Central memory CD8-positive, alpha-beta T cell (primary cell): Measurements from ENCODE around the gene CYP2A13.
"Not testable (repeated sequence)": the region's sequence is repeated elsewhere in the genome, so short reads cannot be mapped to it uniquely, and the experiment has no call there.

Experiments
- ATAC-seq: fragments of 150-1000 bp; cut with Tn5 transposase; replicated peaks from 2 replicates; pipeline ENCODE4 v1.10.0; 2022; ENCODE audit warnings: mild to moderate bottlenecking, moderate FRiP score, moderate number of reproducible peaks; ENCODE audit not compliant: poor library complexity, severe bottlenecking; ENCODE audit errors: extremely low read depth
- DNase-seq, 2 donors: peaks; one replicate each; pipeline ENCODE4 v3.0.0; 2021; ENCODE audit warnings: low spot score in 2 of 2
- H3K27ac Mint-ChIP-seq: one replicate; pipeline ENCODE4 v1.8.0; 2022; ENCODE audit warnings: low read depth, mild to moderate bottlenecking, moderate library complexity, mixed read lengths
- H3K27me3 Mint-ChIP-seq: one replicate; pipeline ENCODE4 v1.8.0; 2022; ENCODE audit warnings: mixed read lengths
- H3K36me3 Mint-ChIP-seq: one replicate; pipeline ENCODE4 v1.8.0; 2022; ENCODE audit warnings: mild to moderate bottlenecking, moderate library complexity, mixed read lengths; ENCODE audit not compliant: insufficient read depth
- H3K4me1 Mint-ChIP-seq: one replicate; pipeline ENCODE4 v1.8.0; 2022; ENCODE audit warnings: mixed read lengths
- H3K4me3 Mint-ChIP-seq: one replicate; pipeline ENCODE4 v1.8.0; 2022; ENCODE audit warnings: mild to moderate bottlenecking, moderate library complexity, mixed read lengths
- H3K9me3 Mint-ChIP-seq: one replicate; pipeline ENCODE4 v1.8.0; 2022; ENCODE audit warnings: mixed read lengths

The CYP2A13 gene

DNA sequence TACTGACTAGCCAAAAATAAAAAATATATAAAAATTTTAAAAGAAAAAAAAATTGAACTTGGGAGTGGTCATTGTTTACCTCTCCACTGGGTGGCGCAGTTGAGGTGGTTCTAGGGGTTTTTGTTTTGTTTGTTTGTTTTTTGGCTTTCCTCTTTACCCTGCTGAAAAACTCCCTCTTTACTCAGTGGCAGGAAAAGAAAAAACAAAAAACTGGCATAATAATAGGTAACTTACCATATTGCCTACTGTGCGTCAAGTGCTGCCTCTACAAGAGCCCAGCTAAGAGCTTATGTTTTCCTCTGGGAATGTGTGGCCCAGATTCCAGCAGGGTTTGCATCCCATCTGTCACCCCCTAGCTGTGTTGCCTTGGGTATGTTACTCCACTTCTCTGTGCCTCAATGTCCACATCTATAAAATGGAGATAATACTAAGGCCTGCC lies 38.5 kb downstream of the CYP2A13 start:
- H3K4me3 Mint-ChIP-seq, ATAC-seq, H3K9me3 Mint-ChIP-seq, H3K27me3 Mint-ChIP-seq, H3K36me3 Mint-ChIP-seq: not testable (repeated sequence)
- Mint-ChIP-seq H3K4me1 (peaks cover 38% of the 10 kb centered on the region), H3K27ac (peak overlapping the region; percentile 93)
- DNase-seq: peak; percentile 45 to 49

DNA sequence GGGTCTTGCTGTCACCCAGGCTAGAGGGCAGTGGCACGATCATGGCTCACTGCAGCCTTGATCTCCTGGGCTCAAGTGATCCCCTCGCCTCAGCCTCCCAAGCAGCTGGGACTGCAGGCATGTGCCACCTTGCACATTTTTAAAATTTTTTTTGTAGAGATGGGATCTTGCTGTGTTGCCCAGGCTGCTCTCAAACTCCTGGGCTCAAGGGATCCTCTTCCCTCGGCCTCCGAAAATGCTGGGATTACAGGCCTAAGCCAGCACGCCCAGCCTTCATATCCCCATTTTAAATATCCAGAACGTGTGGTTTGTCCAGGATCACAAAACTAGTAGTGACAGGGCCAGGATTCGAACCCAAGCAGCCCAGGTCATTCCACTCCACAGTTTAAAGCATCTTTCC lies 39.1 kb downstream of the CYP2A13 start:
- peak overlapping the region; percentile 93 for H3K27ac Mint-ChIP-seq
- H3K9me3 Mint-ChIP-seq, DNase-seq, H3K36me3 Mint-ChIP-seq, H3K27me3 Mint-ChIP-seq, ATAC-seq: not testable (repeated sequence)
- H3K4me3 Mint-ChIP-seq: peak overlapping the region; percentile 77
- H3K4me1 Mint-ChIP-seq: peaks cover 37% of the 10 kb centered on the region

DNA sequence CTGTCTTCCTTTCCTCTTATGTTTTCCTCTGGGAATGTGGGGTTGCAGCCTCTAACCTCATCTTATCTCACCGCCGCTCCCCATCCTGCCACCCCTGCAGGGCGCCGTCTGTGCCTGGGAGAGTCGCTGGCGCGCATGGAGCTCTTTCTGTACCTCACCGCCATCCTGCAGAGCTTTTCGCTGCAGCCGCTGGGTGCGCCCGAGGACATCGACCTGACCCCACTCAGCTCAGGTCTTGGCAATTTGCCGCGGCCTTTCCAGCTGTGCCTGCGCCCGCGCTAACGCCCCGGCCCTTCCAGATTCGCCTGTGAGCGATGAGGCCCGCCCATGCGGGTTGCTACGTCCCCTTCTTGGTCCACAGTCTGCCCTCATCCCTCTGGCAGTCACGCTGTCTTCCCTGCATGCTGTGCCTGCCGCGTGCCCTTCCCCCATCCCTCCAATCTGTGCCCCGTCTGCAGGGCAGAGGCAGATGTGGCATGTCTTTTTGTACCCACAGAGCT lies 39.6 kb downstream of the CYP2A13 start:
- not testable (repeated sequence) for H3K27me3 Mint-ChIP-seq, H3K36me3 Mint-ChIP-seq, H3K9me3 Mint-ChIP-seq
- Mint-ChIP-seq H3K4me3 (peak overlapping the region; percentile 77), H3K27ac (peak overlapping the region; percentile 93), H3K4me1 (peaks cover 37% of the 10 kb centered on the region)
- DNase-seq (peak; percentile 66 to 73), ATAC-seq (peak; percentile 98)

DNA sequence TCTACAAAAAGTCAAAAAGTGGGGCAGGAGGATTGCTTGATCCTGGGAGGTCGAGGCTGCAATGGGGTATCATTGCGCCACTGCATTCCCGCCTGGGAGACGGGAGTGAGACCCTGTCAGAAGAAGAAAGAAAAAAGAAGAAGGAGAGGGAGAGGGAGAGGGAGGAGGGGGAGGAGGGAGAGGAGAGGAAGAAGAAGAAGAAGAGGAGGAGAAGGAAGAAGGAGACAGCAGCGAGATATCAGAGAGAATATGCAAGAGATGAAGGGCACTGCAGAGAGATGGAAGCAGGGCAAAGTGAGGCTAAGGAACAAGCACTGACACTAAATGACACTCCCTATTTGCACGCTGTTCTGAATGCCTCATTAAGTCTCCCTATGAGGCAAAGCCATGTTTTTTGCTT lies 40.4 kb downstream of the CYP2A13 start:
- DNase-seq: no peak
- peaks cover 36% of the 10 kb centered on the region for H3K4me1 Mint-ChIP-seq
- peak overlapping the region; percentile 93 for H3K27ac Mint-ChIP-seq
- H3K4me3 Mint-ChIP-seq: peak overlapping the region; percentile 18
- no peaks in the 10 kb centered on the region for H3K9me3 Mint-ChIP-seq
- H3K36me3 Mint-ChIP-seq: peaks cover 4% of the 10 kb centered on the region
- ATAC-seq: no peak
- H3K27me3 Mint-ChIP-seq: peaks cover 1% of the 10 kb centered on the region

DNA sequence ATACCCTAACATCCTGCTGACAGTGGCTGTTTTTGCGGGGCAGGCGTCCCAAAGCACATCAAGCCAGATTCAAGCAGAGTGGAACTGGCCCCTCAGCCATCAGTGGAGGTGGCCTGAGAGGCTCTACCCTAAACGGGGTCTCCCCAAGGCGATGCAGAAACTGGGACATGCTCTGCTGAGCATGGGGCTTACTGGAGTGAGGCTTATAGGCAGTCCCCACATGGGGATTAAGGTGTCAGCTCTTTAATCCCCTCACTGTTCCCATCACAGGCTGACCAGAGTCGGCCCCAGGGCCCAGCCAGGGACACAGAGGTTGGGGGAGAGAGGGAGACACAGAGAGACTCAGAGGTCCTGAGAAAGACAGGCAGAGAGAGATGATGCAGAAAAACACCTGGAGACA lies 42.9 kb downstream of the CYP2A13 start:
- H3K27ac Mint-ChIP-seq: no peak overlapping the region

DNA sequence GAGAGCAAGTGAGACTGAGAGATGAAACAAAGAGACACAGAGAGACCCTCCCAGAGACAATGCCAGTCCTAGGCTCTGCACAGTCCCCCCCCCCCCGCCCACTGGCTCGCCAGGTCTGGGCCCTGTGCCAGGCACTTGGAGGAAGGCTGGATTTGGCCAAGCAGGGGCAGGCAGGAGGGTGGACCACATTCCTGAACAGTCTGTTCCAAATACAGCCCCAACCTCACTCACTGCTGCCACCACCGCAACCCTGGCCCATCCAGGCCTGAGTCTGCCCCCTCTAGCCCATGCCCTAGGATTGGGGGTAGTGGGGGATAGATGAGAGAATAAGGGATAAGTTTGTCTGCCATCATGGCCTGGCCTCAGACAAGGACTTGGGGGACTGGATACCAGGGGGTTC lies 45.0 kb downstream of the CYP2A13 start:
- no peaks in the 10 kb centered on the region for H3K9me3 Mint-ChIP-seq
- ATAC-seq: no peak
- no peak overlapping the region for H3K4me3 Mint-ChIP-seq
- DNase-seq: no peak
- no peaks in the 10 kb centered on the region for H3K36me3 Mint-ChIP-seq
- H3K27me3 Mint-ChIP-seq: peaks cover 11% of the 10 kb centered on the region
- peaks cover 27% of the 10 kb centered on the region for H3K4me1 Mint-ChIP-seq
- H3K27ac Mint-ChIP-seq: no peak overlapping the region

More for the DNA sequence above, 42.9 kb downstream of the CYP2A13 start:
- peaks cover 11% of the 10 kb centered on the region for H3K27me3 Mint-ChIP-seq
- H3K9me3 Mint-ChIP-seq: no peaks in the 10 kb centered on the region
- ATAC-seq (no peak), DNase-seq (no peak)
- peaks cover 43% of the 10 kb centered on the region for H3K4me1 Mint-ChIP-seq
- H3K4me3 Mint-ChIP-seq: no peak overlapping the region
- peaks cover 4% of the 10 kb centered on the region for H3K36me3 Mint-ChIP-seq

DNA sequence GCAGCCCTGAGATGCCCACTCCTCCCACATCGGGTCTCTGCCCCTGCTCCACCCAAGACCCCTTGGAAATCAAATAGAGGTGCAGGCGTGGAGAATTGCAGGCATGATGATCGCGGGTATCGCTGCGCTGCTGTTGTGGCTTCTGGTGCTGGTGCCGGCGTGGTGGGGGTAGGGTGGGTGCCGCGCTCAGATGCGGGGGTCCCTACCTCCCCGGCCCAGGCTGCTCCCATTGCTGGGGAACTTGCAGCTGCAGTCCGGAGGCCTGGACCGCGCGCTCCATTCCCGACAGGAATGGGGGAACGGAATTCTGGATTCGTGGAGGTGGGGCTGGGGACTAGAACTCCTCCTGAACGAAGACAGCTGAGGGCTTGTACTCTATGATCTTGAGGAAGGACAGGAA lies 46.4 kb downstream of the CYP2A13 start:
- Mint-ChIP-seq H3K36me3 (no peaks in the 10 kb centered on the region), H3K27ac (peak overlapping the region; percentile 84), H3K4me1 (peaks cover 21% of the 10 kb centered on the region), H3K9me3 (no peaks in the 10 kb centered on the region), H3K27me3 (peaks cover 11% of the 10 kb centered on the region), H3K4me3 (peak overlapping the region; percentile 72)
- ATAC-seq: no peak
- DNase-seq: no peak

DNA sequence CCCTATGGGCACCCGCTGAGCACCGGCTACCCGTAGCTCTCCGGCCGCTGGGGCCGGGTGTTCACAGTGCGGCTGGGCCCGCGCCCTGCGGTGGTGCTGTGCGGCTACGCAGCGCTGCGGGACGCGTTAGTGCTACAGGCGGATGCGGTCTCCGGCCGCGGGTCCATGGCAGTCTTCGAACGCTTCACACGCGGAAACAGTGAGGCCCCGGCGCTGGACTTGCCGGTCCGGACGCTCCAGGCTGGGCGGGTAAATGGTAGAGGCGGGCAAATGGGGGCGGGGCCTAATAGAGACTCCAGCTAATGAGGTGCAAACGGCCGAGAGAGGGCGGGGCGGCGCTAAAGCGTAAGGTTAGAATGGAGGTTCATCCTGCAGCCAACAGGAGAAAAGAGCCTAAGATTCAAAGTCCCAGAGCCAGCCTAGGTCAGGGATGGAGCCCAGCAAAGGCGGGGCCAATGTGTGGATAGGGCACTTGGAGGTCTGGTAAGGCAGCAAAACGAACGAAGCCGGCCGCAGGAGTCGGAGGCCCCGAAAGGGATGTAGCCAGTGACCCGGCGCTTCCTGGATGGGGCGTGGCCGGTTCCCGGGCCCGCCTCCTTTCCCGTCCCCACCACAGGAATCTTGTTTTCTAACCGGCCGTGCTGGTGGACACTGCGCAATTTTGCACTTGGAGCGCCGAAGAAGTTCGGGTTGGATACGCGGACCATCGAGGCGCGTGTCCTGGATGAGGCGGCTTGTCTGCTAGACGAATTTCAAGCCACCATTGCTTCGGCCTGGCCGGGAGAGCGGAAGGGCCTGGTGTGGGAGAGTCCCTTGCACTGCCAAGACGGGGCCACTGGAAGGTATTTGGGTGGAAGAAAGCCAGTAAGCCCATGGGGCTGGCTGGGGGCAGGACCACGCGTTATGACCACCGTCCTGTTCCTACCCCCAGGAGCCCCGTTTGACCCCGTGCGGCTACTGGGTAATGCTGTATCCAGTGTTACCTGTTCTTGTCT lies 47.4 kb downstream of the CYP2A13 start:
- not testable (repeated sequence) for H3K27ac Mint-ChIP-seq, DNase-seq, H3K36me3 Mint-ChIP-seq, H3K9me3 Mint-ChIP-seq
- Mint-ChIP-seq H3K4me3 (peak overlapping the region; percentile 72), H3K27me3 (peaks cover 11% of the 10 kb centered on the region), H3K4me1 (peaks cover 21% of the 10 kb centered on the region)
- ATAC-seq: peak; percentile 95

DNA sequence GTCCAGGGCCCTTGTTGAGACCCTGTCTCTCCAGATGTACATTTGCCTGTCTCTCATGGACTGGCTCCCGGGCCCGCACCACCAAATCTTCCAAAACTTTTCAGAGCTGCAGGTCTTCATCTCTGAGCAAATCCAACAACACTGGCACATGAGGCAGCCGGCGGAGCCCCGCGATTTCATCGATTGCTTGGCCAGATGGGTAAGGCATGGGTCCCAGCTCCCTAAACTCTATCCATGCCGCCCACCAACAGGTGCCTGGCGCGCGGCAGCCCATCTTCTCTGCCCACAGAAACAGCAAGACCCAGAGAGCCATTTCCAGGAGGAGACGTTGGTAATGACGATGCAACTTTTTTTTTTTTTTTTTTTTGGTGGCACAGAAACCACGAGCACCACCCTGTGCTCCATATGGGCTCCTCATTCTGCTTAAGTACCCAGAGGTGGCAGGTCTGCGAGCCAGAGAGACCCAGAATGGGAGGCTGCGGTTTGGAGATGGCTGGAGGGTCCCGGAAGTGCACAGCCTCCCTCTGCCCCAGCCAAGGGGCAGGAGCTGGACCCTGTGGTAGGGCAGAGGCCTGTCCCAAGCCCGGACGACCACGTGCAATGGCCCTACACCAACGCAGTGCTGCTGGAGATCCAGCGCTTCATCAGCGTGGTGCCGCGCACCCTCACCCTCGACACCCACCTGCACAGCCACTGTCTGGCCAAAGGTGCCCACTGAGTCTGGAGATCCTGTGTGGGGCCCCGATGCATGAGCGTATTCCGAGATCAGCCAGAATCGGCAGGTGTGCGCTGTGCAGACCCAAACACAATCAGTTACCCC lies 48.6 kb downstream of the CYP2A13 start:
- DNase-seq (no peak), ATAC-seq (no peak)
- Mint-ChIP-seq H3K27ac (no peak overlapping the region), H3K36me3 (no peaks in the 10 kb centered on the region), H3K4me3 (peak overlapping the region; percentile 72), H3K4me1 (peaks cover 21% of the 10 kb centered on the region), H3K27me3 (peaks cover 11% of the 10 kb centered on the region), H3K9me3 (no peaks in the 10 kb centered on the region)

DNA sequence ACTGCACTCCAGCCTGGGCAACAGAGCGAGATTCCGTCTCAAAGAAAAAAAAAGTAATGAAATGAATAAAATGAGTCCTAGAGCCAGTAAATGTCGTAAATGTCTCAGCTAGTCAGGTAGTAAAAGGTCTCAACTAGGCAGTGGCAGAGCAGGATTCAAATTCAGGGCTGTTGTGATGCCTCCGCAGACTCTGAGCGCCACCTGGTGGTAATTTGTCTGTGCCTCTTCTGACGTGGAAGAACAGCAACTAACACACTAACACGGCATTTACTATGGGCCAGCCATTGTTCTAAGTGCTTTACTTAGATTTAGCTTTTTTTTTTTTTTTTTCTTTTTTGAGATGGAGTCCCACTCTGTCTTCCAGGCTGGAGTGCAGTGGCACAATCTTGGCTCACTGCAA lies 56.2 kb downstream of the CYP2A13 start:
- Mint-ChIP-seq H3K4me3 (no peak overlapping the region), H3K9me3 (no peaks in the 10 kb centered on the region), H3K27ac (no peak overlapping the region), H3K36me3 (peaks cover 1% of the 10 kb centered on the region), H3K27me3 (peaks cover 26% of the 10 kb centered on the region), H3K4me1 (no peaks in the 10 kb centered on the region)
- peak; percentile 82 to 83 for DNase-seq
- ATAC-seq: peak; percentile 80
